NCI-H2196 (cell line): Measurements from ENCODE around the gene PLD3.
"Not testable (repeated sequence)": the region's sequence is repeated elsewhere in the genome, so short reads cannot be mapped to it uniquely, and the experiment has no call there.

Source experiments
- DNase-seq: peaks from one replicate; lab custom pipeline; 2025; ENCODE audit not compliant: unreplicated experiment; lab: John Stamatoyannopoulos, UW

PLD3 gene

DNA sequence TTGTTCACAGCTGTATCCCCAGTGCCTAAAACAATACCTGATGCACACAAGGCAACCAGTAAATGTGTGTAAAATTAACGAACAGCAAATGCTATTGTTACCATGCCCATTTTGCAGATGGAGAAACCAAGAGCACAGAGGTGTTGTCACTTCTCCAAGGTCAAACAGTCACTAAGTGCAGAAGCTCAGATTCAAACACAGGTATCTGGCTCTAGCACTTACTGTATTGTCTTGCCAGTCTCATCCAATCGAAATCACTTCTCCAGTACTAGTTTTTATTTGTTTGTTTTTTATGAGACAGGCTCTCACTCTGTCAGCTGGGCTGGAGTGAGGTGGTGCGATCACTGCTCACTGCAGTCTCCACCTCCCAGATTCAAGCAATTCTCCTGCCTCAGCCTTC lies 13.7 kb downstream of the PLD3 start:
- DNase-seq, result no peak

DNA sequence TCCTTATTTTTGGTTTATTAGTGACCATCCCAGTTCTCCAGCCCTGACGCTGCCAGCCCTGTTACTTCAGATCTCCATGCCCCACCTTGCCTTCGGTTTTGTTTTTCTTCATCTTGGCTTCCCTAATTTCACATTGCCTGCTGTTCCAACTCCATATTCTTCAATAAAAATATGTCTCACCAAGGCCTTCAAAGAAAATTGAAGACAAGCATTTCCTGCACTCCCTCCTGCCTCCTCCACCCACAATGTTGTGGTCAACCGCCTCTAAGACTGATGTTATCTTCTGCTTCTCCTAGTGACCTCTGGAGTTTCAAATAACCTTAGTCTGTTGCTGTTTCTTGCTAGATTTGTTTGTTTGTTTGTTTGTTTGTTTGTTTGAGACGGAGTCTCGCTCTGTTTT lies 14.6 kb downstream of the PLD3 start:
- DNase-seq, result no peak

GRCh38 chr19:40365010-40365409 lies 16.5 kb downstream of the PLD3 start:
- DNase-seq, result no peak

DNA sequence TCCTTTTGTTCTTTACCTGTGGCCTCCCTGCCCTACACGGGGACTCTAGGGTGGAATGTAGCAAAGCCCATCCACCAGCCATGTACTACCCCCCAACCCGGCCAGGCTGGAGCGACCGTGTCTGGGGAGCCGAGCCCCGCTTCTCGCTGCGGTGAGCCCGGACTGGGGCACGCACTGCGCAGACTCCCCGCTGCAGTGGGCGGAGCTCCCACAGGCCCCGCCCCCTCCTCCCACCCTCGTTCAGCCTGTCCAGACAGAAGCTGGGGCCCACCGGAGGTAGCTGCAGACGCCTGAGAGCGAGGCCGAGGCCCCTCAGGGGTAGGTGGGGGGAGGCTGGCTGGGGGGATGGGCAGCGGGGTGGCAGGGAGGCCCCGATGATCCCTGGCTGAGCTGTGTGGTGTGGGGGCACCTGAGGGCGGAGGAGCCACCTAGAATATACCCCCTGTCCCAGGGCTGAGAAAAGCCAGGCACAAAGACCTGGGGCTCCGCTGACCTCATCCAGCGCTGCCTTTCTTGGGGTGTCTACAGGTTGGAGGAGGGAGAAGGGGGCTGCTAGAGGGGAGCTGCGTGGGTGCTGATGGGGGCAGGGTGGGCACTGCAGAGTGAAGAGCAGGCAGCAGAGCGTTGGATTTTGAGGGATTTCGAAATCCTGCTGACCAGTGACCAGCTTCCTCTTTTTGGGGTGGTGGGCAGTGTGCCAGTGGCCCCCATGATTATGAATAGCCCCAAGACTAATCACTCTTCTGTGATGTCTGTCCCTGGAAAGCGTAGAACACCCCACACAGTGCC lies 17.3 kb downstream of the PLD3 start:
- peak; percentile 80 for DNase-seq

- no peak for DNase-seq
Observed at GRCh38 chr19:40366697-40367561, 18.4 kb downstream of the PLD3 start.

- DNase-seq, result no peak
Observed at GRCh38 chr19:40367577-40368434, 19.3 kb downstream of the PLD3 start.

GRCh38 chr19:40369797-40370196 lies 21.3 kb downstream of the PLD3 start:
- no peak for DNase-seq

- not testable (repeated sequence) for DNase-seq
Observed at GRCh38 chr19:40370253-40370652, 21.8 kb downstream of the PLD3 start.

DNA sequence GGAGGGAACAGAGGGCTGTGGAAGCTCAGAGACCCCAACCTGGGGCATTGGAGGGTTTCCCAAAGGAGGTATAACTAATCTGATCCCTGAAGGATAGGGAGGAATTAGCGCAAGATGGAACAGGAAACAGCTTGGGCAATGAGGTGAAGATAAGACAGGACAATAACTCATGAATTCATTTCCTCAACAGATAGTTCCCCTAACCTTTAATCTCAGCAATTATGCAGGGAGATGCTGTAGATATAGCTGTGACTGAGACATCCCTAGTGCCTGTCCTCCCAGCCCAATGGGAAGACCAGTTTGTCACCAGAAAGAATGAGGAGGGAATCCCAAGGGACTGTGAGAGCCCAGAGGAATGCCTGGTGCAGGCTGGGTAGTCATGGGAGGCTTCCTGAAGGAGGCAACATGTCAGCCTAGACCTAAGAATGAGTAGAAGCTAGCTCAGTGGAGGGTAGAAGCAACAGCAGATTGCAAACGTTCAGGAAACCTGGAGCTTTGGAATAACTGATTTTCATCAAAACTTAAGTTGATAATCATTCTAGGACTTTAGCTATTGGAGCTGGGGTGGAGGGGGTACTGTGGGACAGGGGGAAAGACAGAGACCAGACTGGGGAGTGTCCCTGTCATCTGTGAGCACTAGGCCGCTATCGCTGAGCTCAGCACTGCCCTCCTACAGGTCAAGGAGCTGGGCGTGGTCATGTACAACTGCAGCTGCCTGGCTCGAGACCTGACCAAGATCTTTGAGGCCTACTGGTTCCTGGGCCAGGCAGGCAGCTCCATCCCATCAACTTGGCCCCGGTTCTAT lies 22.7 kb downstream of the PLD3 start:
- no peak for DNase-seq

- no peak for DNase-seq
Observed at GRCh38 chr19:40371802-40372122, 23.3 kb downstream of the PLD3 start.

DNA sequence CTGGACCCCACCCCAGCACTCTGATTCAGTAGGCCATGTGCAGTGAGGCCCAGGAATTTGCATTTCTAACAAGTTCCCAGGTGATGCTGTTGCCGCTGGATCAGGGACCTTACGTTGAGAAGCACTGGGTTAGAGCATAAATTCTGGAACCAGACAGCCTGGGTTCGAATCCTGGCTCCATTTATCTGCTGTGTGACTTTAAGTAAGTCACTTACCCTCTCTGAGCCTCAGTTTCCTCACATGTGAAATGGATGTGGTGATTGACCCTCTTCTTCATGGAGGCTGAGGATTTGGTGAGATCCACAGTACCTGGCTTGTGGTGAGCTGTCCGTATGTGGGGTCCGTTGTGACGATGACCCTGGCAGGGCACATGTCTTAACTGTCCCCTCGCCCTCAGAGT lies 25.6 kb downstream of the PLD3 start:
- DNase-seq, result no peak

DNA sequence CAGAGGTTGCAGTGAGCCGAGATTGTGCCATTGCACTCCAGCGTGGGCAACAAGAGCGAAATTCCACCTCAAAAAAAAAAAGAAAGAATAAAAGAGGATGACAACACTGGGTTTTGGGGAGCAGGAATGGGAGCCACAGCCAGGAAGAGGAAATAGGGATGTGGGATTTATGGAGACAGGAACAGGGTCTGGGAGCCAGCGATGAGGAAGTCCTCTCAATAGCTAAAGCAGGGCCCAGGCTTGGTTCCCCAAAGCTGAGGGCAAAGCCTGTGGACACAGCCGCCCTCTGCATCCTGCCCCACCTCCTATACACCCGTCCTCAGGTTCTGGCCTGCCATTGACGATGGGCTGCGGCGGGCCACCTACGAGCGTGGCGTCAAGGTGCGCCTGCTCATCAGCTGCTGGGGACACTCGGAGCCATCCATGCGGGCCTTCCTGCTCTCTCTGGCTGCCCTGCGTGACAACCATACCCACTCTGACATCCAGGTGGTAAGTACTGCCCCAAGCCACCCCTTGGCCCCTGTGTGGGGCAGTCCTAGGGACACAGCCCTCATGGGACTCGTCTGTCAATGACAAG lies 27.9 kb downstream of the PLD3 start:
- DNase-seq, result no peak

DNA sequence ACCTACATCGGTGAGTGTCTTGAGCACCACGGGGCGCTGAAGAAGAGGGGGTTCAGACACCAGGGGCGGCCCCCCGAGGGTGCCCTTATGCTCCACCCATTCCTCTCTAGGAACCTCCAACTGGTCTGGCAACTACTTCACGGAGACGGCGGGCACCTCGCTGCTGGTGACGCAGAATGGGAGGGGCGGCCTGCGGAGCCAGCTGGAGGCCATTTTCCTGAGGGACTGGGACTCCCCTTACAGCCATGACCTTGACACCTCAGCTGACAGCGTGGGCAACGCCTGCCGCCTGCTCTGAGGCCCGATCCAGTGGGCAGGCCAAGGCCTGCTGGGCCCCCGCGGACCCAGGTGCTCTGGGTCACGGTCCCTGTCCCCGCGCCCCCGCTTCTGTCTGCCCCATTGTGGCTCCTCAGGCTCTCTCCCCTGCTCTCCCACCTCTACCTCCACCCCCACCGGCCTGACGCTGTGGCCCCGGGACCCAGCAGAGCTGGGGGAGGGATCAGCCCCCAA lies 29.4 kb downstream of the PLD3 start:
- DNase-seq, result no peak

GRCh38 chr19:40378509-40378908 lies 30.0 kb downstream of the PLD3 start:
- DNase-seq, result no peak

DNA sequence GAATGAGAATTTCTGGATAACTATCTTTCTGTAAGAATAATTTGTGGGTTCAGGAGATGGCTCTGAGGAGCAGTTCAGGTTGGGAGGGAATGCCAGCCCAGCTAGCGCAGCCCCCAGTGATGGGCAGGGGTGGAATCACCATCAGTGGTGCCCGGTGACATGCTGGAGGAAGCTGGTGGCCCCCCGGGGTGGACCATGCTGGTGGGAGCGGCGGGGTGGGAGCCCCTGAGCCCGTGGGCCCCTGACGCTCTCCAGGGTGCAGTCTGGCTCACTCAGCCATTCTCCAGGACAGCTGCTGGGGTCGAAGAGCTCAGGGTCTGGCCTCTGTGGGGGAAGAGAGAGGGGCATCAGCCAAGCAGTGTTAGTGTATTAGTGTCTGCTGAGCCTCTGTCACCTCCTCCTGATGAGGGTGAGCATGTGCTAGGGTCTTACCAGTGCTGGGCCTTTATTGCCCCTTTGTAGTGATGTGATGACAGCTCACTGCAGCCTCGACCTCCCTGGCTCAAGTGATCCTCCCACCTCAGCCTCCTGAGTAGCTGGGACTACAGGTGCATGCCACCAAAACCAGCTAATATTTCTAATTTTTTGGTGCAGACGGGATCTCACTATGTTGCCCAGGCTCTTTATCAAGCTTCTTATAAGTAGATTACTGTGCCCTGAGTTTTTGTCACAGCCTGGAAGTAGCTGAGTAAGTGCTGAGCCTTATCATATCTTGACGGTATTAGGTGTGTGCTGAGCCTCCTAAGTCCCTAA lies 31.1 kb downstream of the PLD3 start:
- DNase-seq, result no peak

DNA sequence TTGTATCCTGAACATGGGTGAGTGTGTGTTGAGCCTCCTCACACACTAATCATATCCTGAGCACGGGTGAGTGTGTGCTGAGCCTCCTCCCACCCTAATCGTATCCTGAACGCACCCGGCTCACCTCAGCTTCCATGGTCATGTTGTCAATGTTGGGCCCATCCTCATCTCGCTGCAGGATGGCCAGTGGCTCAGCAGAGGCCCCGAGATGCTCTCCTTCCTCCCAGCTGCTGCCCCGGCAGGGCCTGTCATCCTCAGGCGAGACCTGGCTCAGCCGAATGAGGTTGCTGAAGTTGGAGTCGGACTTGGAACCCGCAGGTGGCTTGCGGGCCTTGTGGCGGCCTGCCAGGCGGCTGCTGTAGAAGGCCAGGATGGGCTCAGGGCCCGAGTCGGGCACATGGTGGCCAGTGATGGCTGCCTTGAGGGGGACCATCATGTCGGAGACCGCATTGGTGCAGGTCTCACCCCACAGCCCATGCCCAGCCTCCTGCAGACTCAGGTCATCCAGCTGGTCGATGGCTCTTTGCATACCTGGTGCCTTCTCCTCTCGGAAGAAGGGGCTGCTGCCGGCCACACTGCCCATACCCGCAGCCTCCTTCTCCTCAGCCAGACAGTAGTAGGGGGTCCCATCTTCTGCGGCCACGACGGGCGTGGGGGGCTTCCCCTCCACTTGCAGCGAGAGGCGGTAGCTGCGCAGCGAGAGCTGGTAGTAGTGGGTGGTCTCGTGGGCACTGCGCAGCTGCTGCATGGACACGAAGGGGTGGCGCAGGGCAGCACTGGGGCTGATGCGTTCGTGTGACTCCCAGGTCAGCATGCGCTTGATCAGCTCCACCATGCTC lies 31.9 kb downstream of the PLD3 start:
- no peak for DNase-seq

DNA sequence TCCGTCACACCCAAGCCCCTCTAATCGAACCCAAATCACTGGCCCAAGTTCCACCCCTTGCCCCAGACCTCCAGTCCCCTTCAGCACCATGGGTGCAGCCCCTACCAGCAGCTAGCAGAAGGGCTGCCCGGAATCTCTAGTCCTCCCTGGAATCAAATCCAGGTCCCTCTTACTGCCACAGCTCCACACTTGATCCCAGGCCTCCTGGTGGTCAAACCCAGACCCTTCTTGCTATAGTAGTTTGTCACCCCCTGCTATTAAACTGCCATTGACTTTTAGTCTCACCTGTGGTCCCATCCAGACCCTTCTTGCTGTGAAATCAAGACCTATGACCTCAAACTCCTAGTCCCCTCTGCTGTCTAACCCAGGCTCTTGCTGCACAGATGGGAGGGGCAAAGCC lies 32.8 kb downstream of the PLD3 start:
- no peak for DNase-seq

DNA sequence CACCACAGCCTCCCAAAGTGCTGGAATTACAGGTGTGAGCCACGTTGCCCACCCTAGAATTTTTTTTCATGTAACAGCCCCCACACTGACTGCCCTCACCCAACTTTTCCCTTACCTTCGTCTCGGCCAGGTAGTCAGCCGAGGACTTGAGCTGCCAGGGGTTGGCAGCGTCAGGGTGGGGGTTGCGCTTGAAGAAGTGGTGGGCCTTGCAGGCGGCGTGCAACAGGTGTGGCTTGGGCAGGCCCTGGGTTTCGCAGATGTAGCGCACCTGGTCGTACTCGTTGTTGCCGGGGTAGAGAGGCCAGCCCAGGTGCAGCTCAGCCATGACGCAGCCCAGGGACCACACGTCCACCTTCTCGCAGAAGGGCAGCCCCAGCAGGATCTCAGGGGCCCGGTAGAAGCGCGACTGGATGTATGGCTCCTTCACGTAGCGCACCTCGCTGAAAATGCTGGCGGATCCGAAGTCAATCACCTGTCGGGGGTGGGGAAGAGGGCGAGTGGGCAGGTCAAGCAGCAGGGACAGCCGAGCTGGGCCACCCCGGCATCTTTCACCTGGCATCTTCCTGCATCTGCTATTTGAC lies 35.3 kb downstream of the PLD3 start:
- no peak for DNase-seq
